Non-pigmented ciliary epithelial cell (primary cell): ENCODE results near the gene GAB2.

Experiments
- DNase-seq: peaks from one replicate; pipeline ENCODE4 v3.0.0-alpha.2; 2010; ENCODE audit warnings: low read depth

Gene GAB2

DNA sequence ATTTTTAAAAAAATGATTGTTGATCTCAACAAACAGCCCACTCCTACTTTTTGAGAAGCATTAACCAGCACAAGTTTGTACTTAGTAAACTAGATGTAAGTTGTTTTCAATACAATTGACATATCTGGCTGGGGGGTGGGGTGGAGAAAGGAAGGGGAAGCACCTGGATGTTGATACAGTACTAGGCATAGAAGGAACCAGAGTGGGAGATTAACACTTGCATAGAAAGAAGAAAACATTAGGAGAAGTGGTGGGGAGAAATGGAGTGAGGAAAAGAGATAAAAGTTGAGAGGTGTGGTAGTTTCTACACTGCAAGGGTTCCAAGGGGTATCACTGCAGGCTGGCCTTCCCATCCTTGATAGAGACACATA, 10.6 kb upstream of the GAB2 start:
- DNase-seq = no peak

DNA sequence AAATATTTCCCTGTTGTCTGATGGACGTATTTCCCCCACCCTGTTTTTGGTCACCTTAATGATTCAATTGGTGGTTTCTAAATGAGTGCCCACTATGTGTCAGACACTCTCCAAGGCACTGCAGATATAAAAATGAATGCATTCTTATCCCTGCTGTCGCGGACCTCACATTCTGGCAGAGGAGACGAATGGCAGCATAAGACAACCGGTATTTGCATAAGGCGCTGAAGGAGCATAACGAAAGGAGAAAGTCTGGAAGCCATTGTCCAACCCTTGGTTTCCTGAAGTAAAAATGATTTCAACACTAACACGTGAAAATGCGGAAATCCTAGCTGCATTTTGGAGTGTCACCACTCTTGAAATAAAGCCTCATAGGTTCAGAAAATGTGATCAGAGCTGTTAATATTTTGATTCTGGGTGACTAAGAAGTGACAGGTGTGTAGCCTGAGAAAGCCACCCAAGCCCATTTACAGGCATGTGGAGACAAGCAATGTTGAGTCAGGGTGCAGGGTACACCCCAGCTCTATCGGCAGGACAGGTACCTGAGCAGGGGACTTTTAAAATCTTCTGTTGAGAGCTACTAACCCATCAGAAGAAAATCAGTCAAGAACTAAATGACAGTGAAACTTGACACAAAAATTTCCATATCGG, 10.1 kb upstream of the GAB2 start:
- no peak for DNase-seq

DNA sequence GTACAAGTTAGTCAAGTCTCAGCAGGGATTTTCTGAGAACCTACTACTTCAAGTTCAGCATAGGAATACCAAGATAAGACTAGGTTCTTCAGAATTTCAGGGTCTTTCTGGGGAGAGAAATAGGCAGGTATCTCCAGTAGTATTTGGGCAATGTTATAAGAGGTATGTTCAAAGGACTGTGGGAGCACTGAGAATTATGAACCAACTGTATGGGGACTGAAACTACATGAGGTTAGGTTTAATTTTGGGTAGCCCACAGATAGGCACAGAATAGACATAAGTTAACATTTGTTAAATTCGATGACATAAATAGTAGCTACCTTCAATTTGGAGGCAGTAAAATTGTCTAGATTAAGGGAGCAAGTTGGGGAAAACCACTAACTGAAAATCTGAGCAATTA, 9.2 kb upstream of the GAB2 start:
- no peak for DNase-seq

DNA sequence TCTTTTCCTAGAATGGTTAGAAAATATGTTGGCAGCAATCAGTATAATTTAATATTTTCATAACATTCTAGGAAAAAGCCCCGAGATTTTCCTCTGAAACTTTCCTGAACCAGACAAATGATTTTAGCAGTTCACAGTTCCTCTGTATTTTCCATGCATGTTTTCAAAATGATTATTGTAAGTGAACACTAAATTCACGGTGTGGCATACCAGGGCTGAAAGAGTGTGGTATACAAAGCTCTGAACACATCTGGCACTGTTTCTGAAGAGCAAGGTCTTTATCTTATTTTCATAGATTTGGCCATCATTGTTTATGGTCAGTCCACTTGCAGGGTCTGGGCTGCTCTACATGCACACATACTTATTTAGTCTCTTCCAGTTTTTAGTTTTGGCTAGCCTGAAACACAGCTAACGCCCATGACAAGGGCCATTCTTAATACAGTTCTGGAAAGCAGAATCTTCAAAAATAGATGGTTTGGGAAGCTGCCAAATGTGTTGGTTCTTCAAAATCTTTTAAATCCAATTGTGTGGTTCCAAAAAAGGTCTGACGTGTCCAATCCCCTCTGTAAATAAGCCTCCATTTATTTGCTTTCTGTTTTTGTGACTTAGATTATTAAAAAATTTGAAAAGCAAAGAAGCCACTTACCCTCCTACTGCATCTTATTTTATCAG, 7.9 kb upstream of the GAB2 start:
- no peak for DNase-seq

DNA sequence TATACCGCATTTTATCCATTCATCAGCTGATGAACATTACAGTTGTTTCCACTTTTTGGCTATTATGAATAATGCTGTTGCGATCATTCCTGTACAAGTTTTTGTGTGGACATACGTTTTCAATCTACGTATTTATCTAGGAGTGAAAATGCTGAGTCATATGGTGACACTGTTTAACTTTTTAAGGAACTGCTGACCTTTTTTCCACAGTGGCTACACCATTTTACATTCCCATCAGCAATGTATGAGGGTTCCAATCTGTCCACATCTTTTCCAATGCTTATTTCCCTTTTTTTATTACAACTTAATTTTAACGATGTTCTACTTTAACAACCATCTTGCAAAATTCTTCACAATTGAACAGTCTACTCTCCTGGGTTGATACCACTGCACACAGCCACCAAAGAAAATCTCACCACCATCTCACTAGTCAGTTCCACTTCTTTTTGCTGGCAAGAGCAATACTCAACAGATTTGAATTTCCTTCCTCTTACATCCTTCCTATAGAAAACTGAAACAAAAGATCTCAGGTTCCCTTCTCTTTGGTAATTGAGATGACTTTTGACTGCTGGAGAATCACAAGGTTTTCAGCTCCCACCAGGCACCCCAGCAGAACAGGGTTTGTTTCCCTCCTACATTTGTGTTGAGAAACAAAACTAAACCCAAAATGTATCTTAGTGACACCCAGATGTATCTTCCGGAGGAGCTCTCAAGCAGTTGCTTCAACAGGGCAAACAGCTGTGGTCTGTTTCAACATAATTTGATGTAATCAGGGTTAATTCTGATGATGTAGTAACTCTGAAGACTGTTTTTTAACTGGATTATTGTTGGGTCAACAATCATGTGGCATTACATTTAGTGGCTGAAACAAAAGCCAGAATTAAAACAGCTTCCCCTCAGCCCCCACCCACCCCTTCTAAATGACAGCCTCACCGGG, 7.0 kb upstream of the GAB2 start:
- DNase-seq = peak; percentile 23

DNA sequence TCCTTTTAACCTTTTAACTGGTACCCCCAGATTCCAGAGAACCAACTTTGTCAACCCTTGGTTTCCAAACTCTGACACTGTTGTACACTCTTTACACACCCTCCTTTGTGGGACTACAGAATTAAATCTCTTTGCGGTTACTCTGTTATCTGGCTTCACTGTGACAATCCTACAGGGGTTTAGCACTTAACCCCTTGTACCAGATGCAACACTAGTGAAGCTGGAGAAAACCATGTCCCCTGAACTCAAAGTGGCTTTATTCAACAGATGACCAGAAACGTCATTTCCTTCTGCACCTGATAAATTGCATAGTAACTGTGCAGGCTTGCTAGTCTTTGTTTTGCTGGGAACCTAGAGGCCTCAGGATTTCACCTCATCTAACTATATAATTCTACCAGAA, 5.6 kb upstream of the GAB2 start:
- DNase-seq = no peak

DNA sequence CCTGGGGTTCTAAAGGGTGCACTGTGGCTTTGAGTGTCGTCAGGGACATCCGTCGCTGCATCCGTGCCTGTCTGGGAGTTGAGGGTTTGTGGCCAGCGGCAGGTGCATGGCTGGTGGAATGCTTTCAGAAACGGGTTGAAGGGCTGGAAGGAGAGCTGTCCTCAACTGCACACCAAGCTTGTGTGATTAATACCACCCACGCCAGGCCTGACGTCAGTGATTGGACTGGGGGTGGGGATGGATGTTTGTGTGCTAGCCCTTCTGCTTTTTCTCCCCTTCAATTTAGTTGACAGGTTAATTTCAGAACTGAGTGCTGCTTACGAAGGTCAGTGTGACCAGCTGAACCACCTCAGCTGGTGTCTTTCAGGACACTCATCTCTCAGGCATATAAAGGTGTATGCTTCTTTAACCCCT, 3.2 kb upstream of the GAB2 start:
- peak; percentile 55 for DNase-seq

DNA sequence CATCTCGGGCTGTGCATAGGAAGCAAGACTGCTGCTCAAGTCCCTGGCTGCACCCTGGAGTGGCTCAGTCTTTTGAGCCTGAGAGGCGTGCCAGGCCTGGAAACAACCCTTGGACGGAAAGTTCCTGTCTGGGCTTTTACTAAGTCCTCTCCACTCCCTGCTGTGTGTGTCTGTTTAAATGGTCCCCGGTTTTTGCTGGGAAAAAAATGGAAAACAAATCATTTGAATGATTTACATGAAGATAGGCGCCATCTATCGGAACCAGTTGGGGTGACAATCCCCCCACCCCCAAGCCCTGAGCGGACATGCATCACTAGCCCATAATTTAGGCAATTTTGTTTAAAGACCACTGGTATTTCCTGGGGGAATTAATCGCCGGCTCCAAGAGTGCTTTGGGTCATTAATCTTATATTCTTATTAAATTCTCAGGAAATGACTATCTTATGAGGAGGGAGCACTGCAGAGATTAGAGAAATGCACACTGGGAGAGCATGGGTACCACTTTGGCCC, 2.7 kb upstream of the GAB2 start:
- DNase-seq = peak; percentile 62

DNA sequence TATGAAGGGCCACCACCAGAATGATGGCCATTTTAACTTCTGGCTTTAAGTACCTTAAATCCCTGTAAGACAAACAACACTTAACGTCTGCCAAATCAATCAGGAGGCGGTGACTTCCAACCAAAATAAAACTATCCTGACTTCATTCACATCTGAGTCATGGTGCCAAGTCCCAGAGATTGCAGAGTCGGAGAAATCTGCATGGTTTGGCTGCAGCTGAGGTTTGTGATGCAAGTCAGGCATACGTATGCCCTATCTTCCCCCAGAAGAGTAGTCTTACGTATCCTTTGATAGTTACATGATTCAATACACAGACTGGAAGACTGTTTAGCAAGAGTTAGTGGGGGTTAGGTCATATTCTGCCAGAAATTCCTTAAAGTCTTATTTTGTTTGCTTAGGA, 1.7 kb upstream of the GAB2 start:
- DNase-seq = peak; percentile 94

DNA sequence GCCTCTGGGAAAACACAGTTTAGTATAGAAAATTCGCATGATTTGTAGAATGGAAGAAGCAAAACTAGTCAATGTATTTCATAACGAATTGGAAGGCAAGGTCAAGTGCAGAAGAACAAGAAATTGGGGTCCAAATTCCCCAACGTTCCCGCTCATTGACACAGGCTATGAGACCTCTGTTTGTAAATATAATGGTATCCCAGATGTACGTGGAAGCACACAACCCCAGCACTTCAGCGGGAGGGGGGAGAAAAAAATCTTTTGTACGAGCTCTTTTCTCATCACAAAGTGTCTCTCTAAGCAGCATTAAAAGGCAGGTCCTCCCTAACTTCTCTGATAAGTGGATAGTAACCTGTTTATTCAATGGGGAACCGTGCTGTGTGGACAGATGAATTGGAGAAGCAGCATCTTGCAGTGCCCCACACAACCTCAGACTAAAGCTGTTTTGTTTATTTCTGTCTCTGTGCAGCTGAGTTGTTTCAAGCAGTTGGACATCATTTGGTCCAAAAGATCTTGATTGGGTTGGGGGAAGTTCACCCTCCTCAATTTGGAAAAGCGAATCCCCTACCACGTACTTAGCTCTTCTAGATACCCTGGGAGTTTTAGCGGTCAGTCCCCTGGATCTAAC, 1.1 kb upstream of the GAB2 start:
- DNase-seq = no peak

DNA sequence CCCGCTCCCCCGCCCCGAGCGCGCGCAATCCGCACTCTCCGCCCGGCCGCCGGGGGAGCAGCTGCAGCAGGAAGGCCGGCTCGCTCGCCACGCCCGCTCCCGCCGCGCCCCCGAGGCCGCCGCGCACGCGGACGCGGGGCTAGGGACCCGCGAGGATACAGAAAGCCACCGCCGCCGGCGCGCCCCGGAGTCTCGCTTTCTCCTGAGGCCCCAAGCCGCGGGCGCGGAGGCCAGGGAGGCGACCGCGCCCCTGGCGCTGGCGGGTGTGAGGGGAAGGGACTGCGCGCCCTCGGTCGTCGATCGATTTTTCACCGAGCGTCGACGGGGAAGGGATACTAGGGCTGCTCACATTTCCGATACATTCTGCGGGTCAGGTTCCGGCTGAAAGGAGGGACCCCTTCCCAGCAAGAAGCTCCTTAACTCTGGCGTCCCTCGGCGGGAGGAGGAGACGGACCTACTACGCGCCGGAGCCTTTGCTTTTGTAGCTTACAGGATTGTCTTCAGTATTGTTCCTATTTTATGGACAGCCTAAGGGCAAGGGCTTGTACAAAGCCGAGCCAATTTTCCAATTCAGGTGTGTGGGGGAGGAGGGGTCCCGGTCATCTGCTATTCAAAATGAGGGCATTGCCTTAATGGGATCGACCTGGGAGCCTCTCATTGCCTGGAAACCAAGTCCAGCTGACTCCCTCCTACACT, 416 bp upstream of the GAB2 start:
- DNase-seq = no peak

DNA sequence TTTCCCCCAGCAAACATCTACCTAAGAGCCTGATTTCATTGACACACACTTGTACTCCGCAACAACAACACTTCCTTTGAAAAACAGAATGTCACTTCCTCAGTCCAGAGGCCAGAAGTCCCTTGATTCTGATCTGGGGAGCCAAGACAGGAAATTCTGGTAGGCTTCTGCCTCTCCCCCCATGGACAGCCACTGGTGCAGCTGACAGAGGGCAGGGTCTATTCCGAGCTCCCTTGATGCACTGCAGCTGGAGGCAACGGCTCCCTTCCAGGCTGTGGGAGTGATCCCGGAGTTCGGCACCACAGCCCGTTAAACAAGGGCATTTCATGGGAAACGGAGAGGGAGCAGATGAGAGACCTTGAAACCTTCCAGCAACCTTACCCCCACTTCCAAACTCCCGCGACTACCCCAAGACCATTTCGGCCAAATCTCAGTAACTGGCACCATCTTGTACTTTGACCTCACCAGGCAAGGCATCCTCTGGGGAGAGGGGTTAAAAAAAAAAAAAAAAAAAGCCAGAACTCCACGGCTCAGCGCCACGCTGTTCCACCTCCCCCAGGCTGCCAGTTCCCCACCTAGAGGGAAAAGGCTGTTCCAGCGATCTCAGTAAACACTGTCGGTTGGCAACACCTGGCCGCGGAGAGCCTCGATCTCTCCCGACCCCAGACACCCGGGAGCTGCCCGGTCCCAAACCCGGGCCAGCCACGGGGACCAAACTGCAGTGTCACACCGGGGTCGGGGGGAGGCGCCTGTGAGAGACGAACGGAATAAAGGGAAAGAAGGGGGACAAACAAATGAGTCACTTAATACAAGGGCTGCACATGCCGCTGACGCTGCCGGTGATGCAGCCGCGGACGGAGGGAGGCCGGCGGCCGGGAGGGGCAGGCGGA, 1.1 kb downstream of the GAB2 start:
- DNase-seq = peak; percentile 43

DNA sequence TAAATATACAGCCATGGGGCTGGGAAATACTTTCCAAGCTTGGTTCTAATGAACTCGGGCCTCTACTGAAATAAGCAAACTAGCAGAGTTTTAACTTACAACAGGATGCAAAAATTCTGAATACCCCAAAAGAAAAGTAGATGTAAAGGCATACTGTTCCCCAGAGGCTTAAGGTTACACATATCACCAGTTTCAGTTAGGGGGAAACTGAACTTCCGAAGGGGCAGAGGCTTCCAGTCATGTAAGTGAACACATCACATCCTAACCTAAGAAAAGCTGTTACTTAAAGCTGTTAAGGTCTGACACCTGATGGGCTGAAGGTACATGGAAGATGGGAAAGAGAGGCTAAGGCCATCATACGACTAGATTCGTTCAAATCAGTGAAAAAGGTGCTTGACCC, 2.3 kb downstream of the GAB2 start:
- no peak for DNase-seq

DNA sequence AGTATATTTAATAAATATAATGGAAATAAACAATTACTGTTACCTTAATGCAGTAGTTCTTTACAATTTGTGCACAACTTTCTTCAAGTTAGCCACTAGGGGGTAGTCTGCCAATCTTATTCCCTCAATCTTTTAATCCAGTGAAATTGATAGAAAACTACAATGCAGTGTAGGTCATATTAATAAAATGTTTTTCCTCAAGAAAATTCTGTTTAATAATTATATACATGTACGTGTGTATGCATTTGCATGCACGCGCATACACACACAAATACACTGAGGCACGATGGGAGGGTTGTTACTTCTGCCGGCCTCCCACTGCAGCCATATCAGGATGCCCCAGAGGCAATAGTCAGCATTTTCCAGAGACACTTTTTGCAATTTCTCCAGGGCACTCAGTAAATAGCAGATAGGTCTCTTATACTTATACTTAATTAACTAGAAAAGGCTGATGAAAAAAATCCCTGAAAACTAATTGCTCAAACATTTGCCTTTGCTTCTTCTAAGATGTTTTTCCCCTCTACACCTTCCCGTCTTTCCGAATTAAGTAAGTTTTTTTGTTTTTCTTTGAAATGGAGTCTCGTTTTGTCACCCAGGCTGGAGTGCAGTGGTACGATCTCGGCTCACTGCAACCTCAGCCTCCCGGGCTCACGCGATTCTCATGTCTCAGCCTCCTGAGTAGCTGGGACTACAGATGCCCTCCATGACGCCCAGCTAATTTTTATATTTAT, 3.1 kb downstream of the GAB2 start:
- no peak for DNase-seq

DNA sequence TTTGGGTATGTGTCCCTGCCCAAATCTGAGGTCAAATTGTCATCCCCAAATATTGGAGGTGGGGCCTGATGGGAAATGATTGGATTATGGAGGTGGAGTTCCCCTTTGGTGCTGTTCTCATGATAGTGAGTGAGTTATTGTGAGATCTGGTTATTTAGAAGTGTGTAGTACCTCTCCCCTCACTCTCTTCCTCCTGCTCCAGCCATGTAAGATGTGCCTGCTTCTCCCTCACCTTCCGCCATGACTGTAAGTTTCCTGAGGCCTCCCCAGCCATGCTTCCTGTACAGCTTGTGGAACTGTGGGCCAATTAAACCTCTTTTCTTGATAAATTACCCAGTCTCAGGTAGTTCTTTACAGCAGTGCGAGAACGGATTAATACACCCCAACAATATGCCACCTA, 9.0 kb downstream of the GAB2 start:
- DNase-seq = no peak

DNA sequence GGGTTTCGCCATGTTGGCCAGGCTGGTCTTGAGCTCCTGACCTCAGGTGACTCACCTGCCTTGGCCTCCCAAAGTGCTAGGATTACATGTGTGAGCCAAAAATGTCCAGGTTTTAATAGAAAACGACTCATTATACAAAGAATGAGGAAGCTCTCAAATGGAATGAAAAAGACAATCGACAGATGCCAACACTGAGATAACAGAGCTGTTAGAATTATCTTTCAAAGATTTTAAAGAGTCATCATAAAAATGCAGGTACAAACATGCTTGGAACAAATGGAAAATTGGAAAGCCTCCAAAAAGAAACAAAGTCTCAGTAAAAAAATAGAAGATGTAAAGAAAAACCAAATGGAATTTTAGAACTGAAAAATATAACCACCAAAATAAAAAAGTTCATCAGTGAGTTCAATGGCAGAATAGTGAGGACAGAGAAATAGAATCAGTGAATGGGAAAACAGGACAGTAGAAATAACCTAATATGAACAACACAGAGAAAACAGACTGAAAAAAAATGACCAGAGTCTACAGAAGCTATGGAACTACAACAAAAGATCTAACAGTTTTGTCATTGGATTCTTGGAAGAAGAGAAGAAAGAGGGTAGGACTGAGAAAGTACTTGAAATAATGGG, 10.9 kb downstream of the GAB2 start:
- DNase-seq = no peak

DNA sequence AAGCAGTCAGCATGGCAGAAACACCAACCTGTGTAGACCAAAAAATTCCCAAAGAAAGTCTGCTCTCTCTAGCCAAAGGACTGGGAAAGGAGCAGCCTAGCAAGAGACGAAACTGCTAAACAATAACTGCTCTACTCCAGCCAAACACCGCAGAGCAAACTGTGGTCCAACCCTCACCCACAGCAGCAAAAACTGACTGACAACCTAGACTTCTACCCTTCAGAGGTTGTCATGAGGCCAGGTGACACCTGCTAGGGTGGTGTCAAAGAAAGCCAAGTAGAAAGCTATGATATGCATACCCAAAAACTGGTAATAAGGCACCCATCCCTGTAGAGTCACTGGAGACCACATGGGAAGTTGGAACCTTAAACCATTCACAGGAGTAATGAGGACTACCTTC, 11.8 kb downstream of the GAB2 start:
- no peak for DNase-seq

DNA sequence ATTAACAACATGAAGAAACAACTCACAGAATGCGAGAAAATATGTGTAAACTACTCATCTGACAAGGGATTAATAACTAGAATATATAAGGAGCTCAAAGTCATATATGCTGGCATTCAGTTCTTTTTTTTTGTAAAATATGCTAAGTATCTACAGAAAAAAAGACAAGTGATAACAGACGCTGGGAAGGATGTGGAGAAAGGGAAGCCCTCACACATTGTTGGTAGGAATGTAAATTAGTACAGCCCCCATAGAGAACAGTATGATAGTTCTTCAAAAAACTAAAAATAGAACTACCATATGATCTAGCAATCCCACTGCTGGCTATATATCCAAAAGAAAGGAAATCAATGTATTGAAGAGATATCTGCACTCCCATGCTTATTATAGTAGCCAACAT, 13.8 kb downstream of the GAB2 start:
- DNase-seq = no peak

DNA sequence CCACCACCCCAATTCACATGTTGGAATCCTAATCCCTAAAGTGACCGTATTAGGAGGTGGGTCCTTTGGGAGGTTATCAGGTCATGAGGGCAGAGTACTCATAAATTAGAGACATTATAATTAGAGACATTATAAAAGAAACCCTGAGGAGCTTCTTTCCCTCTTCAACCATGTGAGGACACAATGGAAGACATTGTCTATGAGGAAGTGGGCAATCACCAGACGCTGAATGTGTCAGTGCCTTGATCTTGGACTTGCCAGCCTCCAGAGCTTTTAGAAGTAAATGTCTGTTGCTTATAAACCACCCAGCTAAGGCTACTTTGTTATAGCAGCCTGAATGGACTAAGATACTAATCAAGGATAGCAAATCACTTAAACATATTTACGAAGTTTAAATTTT, 14.8 kb downstream of the GAB2 start:
- no peak for DNase-seq

DNA sequence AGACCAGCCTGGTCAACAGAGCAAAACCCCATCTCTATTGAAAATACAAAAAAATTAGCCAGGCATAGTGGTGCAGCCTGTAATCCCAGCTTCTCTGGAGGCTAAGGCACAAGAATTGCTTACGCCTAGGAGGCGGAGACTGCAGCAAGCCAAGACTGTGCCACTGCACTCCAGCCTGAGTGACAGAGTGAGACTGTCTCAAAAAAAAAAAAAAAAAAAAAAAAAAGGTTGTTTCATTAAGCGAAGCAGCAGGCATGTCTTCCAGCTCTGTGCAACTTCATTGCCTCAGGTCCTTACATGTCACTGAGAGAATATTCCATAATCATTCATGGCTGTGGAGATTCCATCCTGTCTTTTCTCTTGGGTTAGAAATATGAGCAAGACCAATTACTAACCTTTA, 16.9 kb downstream of the GAB2 start:
- no peak for DNase-seq
